IMR-90 (cell line): Measurements from ENCODE around the gene ABCC4. TPM values are rescaled to one million over a fixed set of nuclear protein-coding genes. Genes with fewer than 3 reads are reported as not detected.
A peak's percentile ranks its signal among the peaks of the same experiment; 100 is the strongest.

Source experiments
- ATAC-seq: fragments of 200-7000 bp; cut with Tn5 transposase; 2 replicates; pipeline ENCODE4 v1.9.1; 2020; ENCODE audit warnings: low read depth, mild to moderate bottlenecking, moderate library complexity
- BruUV-seq: library from RNA; stranded (reverse); fragments of 400-500 nt; replicated peaks from 2 replicates; lab custom pipeline; 2021; lab: Mats Ljungman, UMichigan
- CTCF ChIA-PET: fragments of 300-600 bp; formaldehyde crosslinking; extraction: SDS; loops from one replicate; lab custom pipeline; 2021; ENCODE audit warnings: antibody characterized with exemption; lab: Yijun Ruan, JAX
- POLR2A ChIA-PET: fragments of 300-600 bp; sonication (Branson Sonifier 250); formaldehyde crosslinking; loops from one replicate; lab custom pipeline; 2022; ENCODE audit warnings: antibody characterized with exemption; ENCODE audit not compliant: unreplicated experiment; lab: Charles Lee
- DNase-seq: peaks from one replicate; pipeline ENCODE4 v3.0.0; 2013
- H2AFZ ChIP-seq: replicated peaks from 2 replicates; pipeline ENCODE3; 2013; ENCODE audit warnings: low read length, mild to moderate bottlenecking; ENCODE audit not compliant: poor library complexity
- H2AK5ac ChIP-seq: 2 replicates; pipeline ENCODE4 v1.6.1; 2013; ENCODE audit warnings: low read depth, low read length, inconsistent platforms
- H2AK9ac ChIP-seq: replicated peaks from 2 replicates; pipeline ENCODE3; 2013; ENCODE audit warnings: mild to moderate bottlenecking, low read depth, low read length, moderate library complexity; ENCODE audit not compliant: poor library complexity
- H2BK120ac ChIP-seq: 2 replicates; pipeline ENCODE4 v1.6.1; 2013; ENCODE audit warnings: low read depth, low read length, inconsistent platforms
- H2BK15ac ChIP-seq: 3 replicates; pipeline ENCODE4 v1.6.1; 2013; ENCODE audit warnings: low read depth, low read length, inconsistent platforms
- H2BK20ac ChIP-seq: 2 replicates; pipeline ENCODE4 v1.6.1; 2013; ENCODE audit warnings: low read depth, mild to moderate bottlenecking, inconsistent platforms, low read length, moderate library complexity
- H2BK5ac ChIP-seq: 2 replicates; pipeline ENCODE4 v1.6.1; 2013; ENCODE audit warnings: mild to moderate bottlenecking, low read depth, low read length, inconsistent platforms; ENCODE audit not compliant: poor library complexity, severe bottlenecking
- H3K14ac ChIP-seq: replicated peaks from 2 replicates; pipeline ENCODE4 v1.6.1; 2013; ENCODE audit warnings: low read depth, low read length, inconsistent platforms
- H3K18ac ChIP-seq: 2 replicates; pipeline ENCODE4 v1.6.1; 2013; ENCODE audit warnings: low read depth, low read length, control low read depth
- H3K23ac ChIP-seq: 2 replicates; pipeline ENCODE4 v1.6.1; 2013; ENCODE audit warnings: low read depth, low read length, inconsistent platforms
- H3K27ac ChIP-seq: 2 replicates; pipeline ENCODE4 v1.5.1; 2013; ENCODE audit warnings: mild to moderate bottlenecking, control low read depth, low read length; ENCODE audit not compliant: insufficient read depth
- H3K27me3 ChIP-seq: 2 replicates; pipeline ENCODE4 v1.6.1; 2013; ENCODE audit warnings: low read length; ENCODE audit not compliant: control insufficient read depth, insufficient read depth
- H3K36me3 ChIP-seq: 2 replicates; pipeline ENCODE4 v1.6.1; 2013; ENCODE audit warnings: low read length, mixed read lengths; ENCODE audit not compliant: control insufficient read depth, insufficient read depth
- H3K4ac ChIP-seq: 2 replicates; pipeline ENCODE4 v1.6.1; 2013; ENCODE audit warnings: low read depth, low read length, inconsistent platforms
- H3K4me1 ChIP-seq: 2 replicates; pipeline ENCODE4 v1.6.1; 2013; ENCODE audit warnings: low read length, mixed read lengths; ENCODE audit not compliant: control insufficient read depth, insufficient read depth
- H3K4me2 ChIP-seq: 2 replicates; pipeline ENCODE4 v1.6.1; 2013; ENCODE audit warnings: low read depth, mild to moderate bottlenecking, control low read depth, low read length, moderate library complexity
- H3K4me3 ChIP-seq: 2 replicates; pipeline ENCODE4 v1.5.1; 2013; ENCODE audit warnings: low read depth, mild to moderate bottlenecking, control low read depth, low read length, moderate library complexity; ENCODE audit not compliant: insufficient read depth
- H3K56ac ChIP-seq: 2 replicates; pipeline ENCODE4 v1.6.1; 2013; ENCODE audit warnings: low read length, inconsistent platforms; ENCODE audit not compliant: insufficient read depth; ENCODE audit errors: extremely low read depth
- H3K79me1 ChIP-seq, 2 experiments: 2 replicates each; pipeline ENCODE4 v1.6.1; 2013; ENCODE audit warnings: low read length in 2 of 2, inconsistent platforms in 1 of 2, low read depth in 1 of 2
- H3K9ac ChIP-seq: 2 replicates; pipeline ENCODE4 v1.6.1; 2013; ENCODE audit warnings: low read depth, low read length, control low read depth
- H3K9me1 ChIP-seq: 2 replicates; pipeline ENCODE4 v1.6.1; 2013; ENCODE audit warnings: low read length, inconsistent platforms; ENCODE audit not compliant: insufficient read depth
- H3K9me3 ChIP-seq: 2 replicates; pipeline ENCODE4 v1.6.1; 2013; ENCODE audit warnings: low read length; ENCODE audit not compliant: control insufficient read depth, insufficient read depth
- H4K20me1 ChIP-seq: 2 replicates; pipeline ENCODE4 v1.6.1; 2013; ENCODE audit warnings: low read length, inconsistent platforms; ENCODE audit not compliant: insufficient read depth
- H4K5ac ChIP-seq: 2 replicates; pipeline ENCODE4 v1.6.1; 2013; ENCODE audit warnings: mild to moderate bottlenecking, low read depth, low read length, control low read depth
- H4K8ac ChIP-seq, 2 experiments: 2 replicates each; pipeline ENCODE4 v1.6.1; 2013; ENCODE audit warnings: low read depth in 2 of 2, low read length in 2 of 2, control low read depth in 1 of 2, inconsistent platforms in 1 of 2
- H4K91ac ChIP-seq: 2 replicates; pipeline ENCODE4 v1.6.1; 2013; ENCODE audit warnings: low read depth, low read length, inconsistent platforms; ENCODE audit not compliant: insufficient read depth
- BHLHE40 ChIP-seq: fragments of 150-350 bp; IDR thresholded peaks from 2 replicates; pipeline ENCODE4 v1.6.1; 2016; ENCODE audit warnings: mild to moderate bottlenecking, low read depth, low read length
- CEBPB ChIP-seq: IDR thresholded peaks from 2 replicates; pipeline ENCODE4 v1.6.1; 2012; ENCODE audit warnings: low read depth, low read length, improper control_type of control experiment
- CHD1 ChIP-seq: IDR thresholded peaks from 2 replicates; pipeline ENCODE4 v1.6.1; 2012; ENCODE audit warnings: low read depth, low read length, improper control_type of control experiment
- RAD21 ChIP-seq: IDR thresholded peaks from 2 replicates; pipeline ENCODE4 v1.6.1; 2012; ENCODE audit warnings: low read length, improper control_type of control experiment
- WGBS, 2 experiments: methylation state at CpG; one replicate each; pipeline versions ENCODE4 v1.1.5 to v1.1.7; 2013; ENCODE audit warnings: missing lambda C conversion rate in 2 of 2; ENCODE audit not compliant: insufficient read length in 1 of 2; ENCODE audit errors: extremely low coverage in 2 of 2; 5-methylcytosine and 5-hydroxymethylcytosine counted together
- dilution Hi-C: fragments of 300-500 bp; cut with HindIII; formaldehyde crosslinking; loops from one replicate; pipeline ENCODE4 v1.14.3; 2018; ENCODE audit warnings: low sequenced_read_pairs; ENCODE audit not compliant: unreplicated experiment
- in situ Hi-C: fragments of 300-500 bp; cut with MboI; formaldehyde crosslinking; loops from 3 replicates; pipeline ENCODE4 v1.14.3; 2019; ENCODE audit warnings: low sequenced_read_pairs, inconsistent platforms, mixed read lengths
- intact Hi-C: fragments of 100-400 bp; cut with micrococcal nuclease; formaldehyde crosslinking; loops from 2 replicates; pipeline ENCODE4 v1.10.0; 2022
- polyA plus RNA-seq, 3 experiments: library from polyadenylated mRNA; depleted of rRNA; stranded (reverse); fragments of >200 nt; gene quantifications; 2 replicates each; pipeline ENCODE4 v1.2.3, GENCODE V29; 2012; ENCODE audit warnings: low replicate concordance in 1 of 3
- total RNA-seq: library from RNA; depleted of rRNA; stranded (reverse); fragments of >200 nt; gene quantifications from 2 replicates; pipeline ENCODE4 v1.2.3, GENCODE V29; 2012
- TF ChIP-seq, protein P1 (sequence below): fragments of 150-350 bp; IDR thresholded peaks from 2 replicates; pipeline ENCODE4 v1.6.1; 2017; ENCODE audit warnings: mild to moderate bottlenecking, antibody characterized with exemption, low read length, low read depth
- TF ChIP-seq, protein P2 (sequence below): fragments of 150-350 bp; IDR thresholded peaks from 2 replicates; pipeline ENCODE4 v1.6.1; 2016; ENCODE audit warnings: low read depth, mild to moderate bottlenecking, low read length, moderate library complexity, borderline replicate concordance

The ABCC4 gene
- total and polyA plus RNA-seq, 2 of the 4 experiments (the other 2 are of a cell fraction), result 16.6 to 41.4 TPM

DNA sequence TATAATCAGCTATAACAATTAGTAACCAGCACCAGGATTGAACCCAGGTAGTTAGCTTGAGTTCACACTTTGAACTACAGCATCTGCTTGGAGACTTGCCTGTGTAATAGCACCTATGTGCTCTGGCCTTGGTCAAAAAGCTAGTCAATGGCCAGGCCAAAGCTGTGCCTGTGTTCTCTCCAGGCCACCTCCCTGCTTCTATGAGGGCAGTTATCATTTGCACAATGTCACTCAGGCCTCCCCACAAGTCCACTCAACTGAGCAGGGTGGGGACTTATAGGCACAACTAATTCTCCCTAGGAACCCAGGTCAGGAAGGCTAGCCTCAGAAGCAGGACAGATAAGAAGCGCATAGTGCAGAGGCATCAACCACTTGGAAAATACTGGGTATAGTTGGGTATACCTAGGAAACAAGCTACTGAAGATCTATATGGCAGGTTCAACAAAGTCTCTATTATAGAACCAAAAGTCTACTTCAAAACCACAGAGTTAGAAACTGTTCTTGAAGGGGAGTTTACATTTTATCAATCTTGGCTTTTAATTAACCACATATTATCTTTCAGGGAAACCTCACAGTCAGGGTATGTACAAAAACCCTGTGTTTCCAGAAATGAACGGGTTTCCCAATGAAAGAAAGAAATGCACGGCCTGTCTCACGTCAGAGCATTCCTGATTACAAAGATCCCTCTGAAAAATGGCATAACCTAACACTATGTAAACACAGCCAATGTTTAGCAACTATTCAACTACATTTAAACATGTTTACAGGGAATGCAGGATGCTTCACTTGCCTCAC, 140.9 kb downstream of the ABCC4 start:
- intact Hi-C loops (no loop called here), dilution Hi-C loops (no loop called here), in situ Hi-C loops (no loop called here)
- 60% methylated on average over 2 of the region's 4 CpGs; no CpG with 5 or more reads in 1 of the 2 experiments for WGBS, 2 experiments
- Histone ChIP-seq H4K5ac (no peak overlapping the region; the same call in 1 of the 2 replicates), H3K56ac (no peak overlapping the region), H3K18ac (no peak overlapping the region; the same call in 1 of the 2 replicates), H3K9ac (no peak overlapping the region), H3K14ac (no peak overlapping the region; the same call in 1 of the 2 replicates), H2BK5ac (peak overlapping the region; percentile 63), H4K8ac (peak overlapping the region in 1 of 2 experiments; percentile 7; a peak in 1 of 4 replicates), H3K23ac (no peak overlapping the region), H3K4ac (peak overlapping the region; percentile 26; the same call in 1 of the 2 replicates), H2BK15ac (no peak overlapping the region), H2BK20ac (no peak overlapping the region), H3K27ac (peak overlapping the region; percentile 80; the same call in 1 of the 2 replicates), H2AK5ac (no peak overlapping the region; the same call in 1 of the 2 replicates), H2AK9ac (no peak overlapping the region), H4K20me1 (peaks cover 4% of the 10 kb centered on the region; the same call in 1 of the 2 replicates), H3K9me3 (no peaks in the 10 kb centered on the region), H3K4me2 (no peak overlapping the region), H3K9me1 (peaks cover 7% of the 10 kb centered on the region; the same call in 1 of the 2 replicates), H3K4me3 (no peak overlapping the region), H4K91ac (no peak overlapping the region), H3K36me3 (peaks cover 31% of the 10 kb centered on the region), H2BK120ac (no peak overlapping the region), H3K27me3 (no peaks in the 10 kb centered on the region), H2AFZ (no peak overlapping the region), H3K4me1 (peaks cover 6% of the 10 kb centered on the region), H3K79me1 (peaks cover 0 to 12% of the 10 kb centered on the region in 2 experiments; a peak in 1 of 4 replicates)
- ATAC-seq, result peak; percentile 80
- DNase-seq, result peak; percentile 72
- no TSS peak for BruUV-seq
- POLR2A ChIA-PET, result no interaction called here
- TF ChIP-seq RAD21 (no peak), CHD1 (no peak), CEBPB (peak; percentile 75), BHLHE40 (no peak)
- TF ChIP-seq, protein P1, sequence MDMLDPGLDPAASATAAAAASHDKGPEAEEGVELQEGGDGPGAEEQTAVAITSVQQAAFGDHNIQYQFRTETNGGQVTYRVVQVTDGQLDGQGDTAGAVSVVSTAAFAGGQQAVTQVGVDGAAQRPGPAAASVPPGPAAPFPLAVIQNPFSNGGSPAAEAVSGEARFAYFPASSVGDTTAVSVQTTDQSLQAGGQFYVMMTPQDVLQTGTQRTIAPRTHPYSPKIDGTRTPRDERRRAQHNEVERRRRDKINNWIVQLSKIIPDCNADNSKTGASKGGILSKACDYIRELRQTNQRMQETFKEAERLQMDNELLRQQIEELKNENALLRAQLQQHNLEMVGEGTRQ, result no peak
- TF ChIP-seq, protein P2, sequence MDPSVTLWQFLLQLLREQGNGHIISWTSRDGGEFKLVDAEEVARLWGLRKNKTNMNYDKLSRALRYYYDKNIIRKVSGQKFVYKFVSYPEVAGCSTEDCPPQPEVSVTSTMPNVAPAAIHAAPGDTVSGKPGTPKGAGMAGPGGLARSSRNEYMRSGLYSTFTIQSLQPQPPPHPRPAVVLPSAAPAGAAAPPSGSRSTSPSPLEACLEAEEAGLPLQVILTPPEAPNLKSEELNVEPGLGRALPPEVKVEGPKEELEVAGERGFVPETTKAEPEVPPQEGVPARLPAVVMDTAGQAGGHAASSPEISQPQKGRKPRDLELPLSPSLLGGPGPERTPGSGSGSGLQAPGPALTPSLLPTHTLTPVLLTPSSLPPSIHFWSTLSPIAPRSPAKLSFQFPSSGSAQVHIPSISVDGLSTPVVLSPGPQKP, result no peak
- CTCF ChIA-PET, result no interaction called here
